Smooth muscle cell (in vitro differentiated cells): Measurements from ENCODE around the gene MTMR3. TPM values are rescaled to one million over a fixed set of nuclear protein-coding genes. Genes with fewer than 3 reads are reported as not detected.

Experiments
- DNase-seq: peaks from one replicate; lab custom pipeline; 2025; ENCODE audit not compliant: unreplicated experiment; lab: John Stamatoyannopoulos, UW
- H2AFZ ChIP-seq: fragments of 200-600 bp; sonication (generic); 2 replicates; pipeline ENCODE4 v1.6.0; 2016; ENCODE audit warnings: antibody characterized with exemption, low read depth, mild to moderate bottlenecking
- H3F3A ChIP-seq: fragments of 200-600 bp; sonication (generic); 2 replicates; pipeline ENCODE4 v1.6.0; 2017; ENCODE audit warnings: antibody characterized with exemption, low read depth
- H3K27ac ChIP-seq: fragments of 200-600 bp; sonication (generic); 2 replicates; pipeline ENCODE4 v1.5.1; 2016; ENCODE audit warnings: low read depth, mild to moderate bottlenecking
- H3K27me3 ChIP-seq: fragments of 200-600 bp; sonication (generic); 2 replicates; pipeline ENCODE4 v1.6.1; 2016; ENCODE audit warnings: low read depth, mild to moderate bottlenecking
- H3K36me3 ChIP-seq: fragments of 200-600 bp; sonication (generic); 2 replicates; pipeline ENCODE4 v1.5.1; 2016; ENCODE audit warnings: low read depth
- H3K4me1 ChIP-seq: fragments of 200-600 bp; sonication (generic); 2 replicates; pipeline ENCODE4 v1.5.1; 2016; ENCODE audit warnings: low read depth
- H3K4me2 ChIP-seq: fragments of 200-600 bp; sonication (generic); 2 replicates; pipeline ENCODE4 v1.6.0; 2016; ENCODE audit warnings: mild to moderate bottlenecking
- H3K4me3 ChIP-seq: fragments of 200-600 bp; sonication (generic); 2 replicates; pipeline ENCODE4 v1.5.1; 2016; ENCODE audit warnings: mild to moderate bottlenecking
- H3K79me2 ChIP-seq: fragments of 200-600 bp; sonication (generic); 2 replicates; pipeline ENCODE4 v1.6.0; 2016; ENCODE audit warnings: low read depth, mild to moderate bottlenecking
- H3K9ac ChIP-seq: fragments of 200-600 bp; sonication (generic); 2 replicates; pipeline ENCODE4 v1.6.0; 2016; ENCODE audit warnings: low read depth
- H3K9me3 ChIP-seq: fragments of 200-600 bp; sonication (generic); replicated peaks from 2 replicates; pipeline ENCODE4 v1.5.1; 2016; ENCODE audit warnings: low read depth
- H4K20me1 ChIP-seq: fragments of 200-600 bp; sonication (generic); 2 replicates; pipeline ENCODE4 v1.6.0; 2016; ENCODE audit warnings: low read depth
- WGBS: methylation state at CpG from one replicate; pipeline ENCODE4 v1.1.7; 2016; ENCODE audit warnings: low lambda C conversion rate; 5-methylcytosine and 5-hydroxymethylcytosine counted together
- polyA plus RNA-seq: library from polyadenylated mRNA; unstranded; fragments of >200 nt; fragmentation: Nextera tagmentation; extraction: Ambion mirVana; gene quantifications from 2 replicates; pipeline ENCODE4 v1.2.1, GENCODE V29; 2016
- total RNA-seq: library from RNA; depleted of rRNA; stranded (reverse); fragments of >200 nt; gene quantifications from 2 replicates; pipeline ENCODE4 v1.2.3, GENCODE V29; 2014
- TF ChIP-seq, protein P1 (sequence below): fragments of 200-600 bp; sonication (generic); IDR thresholded peaks from 2 replicates; pipeline ENCODE4 v1.5.1; 2017; ENCODE audit warnings: borderline replicate concordance, mild to moderate bottlenecking, antibody characterized with exemption; ENCODE audit not compliant: insufficient read depth, poor library complexity, severe bottlenecking

Gene MTMR3
- total and polyA plus RNA-seq, 2 experiments from 2014 or later = 15.8 to 48.9 TPM

DNA sequence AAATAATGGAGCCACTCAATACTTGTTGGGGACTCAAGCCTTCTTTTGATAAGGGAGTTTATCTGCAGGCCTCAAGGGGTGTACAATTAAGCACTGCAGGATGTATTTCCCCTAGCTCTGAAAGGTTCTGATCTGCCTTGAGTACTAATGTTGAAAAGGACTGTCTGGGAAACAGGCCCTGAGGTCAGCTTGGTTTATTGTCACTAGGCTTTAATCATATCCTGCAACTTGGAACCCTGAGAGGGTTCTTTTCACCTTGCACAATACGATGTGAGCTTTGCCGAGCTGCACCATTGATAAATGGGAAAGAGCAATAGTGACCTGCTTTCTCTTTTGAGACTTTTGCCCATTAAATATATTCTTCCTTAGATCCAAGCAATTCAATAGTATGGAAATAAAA lies 165.7 kb downstream of the MTMR3 start:
- TF ChIP-seq, protein P1, sequence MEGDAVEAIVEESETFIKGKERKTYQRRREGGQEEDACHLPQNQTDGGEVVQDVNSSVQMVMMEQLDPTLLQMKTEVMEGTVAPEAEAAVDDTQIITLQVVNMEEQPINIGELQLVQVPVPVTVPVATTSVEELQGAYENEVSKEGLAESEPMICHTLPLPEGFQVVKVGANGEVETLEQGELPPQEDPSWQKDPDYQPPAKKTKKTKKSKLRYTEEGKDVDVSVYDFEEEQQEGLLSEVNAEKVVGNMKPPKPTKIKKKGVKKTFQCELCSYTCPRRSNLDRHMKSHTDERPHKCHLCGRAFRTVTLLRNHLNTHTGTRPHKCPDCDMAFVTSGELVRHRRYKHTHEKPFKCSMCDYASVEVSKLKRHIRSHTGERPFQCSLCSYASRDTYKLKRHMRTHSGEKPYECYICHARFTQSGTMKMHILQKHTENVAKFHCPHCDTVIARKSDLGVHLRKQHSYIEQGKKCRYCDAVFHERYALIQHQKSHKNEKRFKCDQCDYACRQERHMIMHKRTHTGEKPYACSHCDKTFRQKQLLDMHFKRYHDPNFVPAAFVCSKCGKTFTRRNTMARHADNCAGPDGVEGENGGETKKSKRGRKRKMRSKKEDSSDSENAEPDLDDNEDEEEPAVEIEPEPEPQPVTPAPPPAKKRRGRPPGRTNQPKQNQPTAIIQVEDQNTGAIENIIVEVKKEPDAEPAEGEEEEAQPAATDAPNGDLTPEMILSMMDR = no peak
- Histone ChIP-seq H3K4me2 (no peak overlapping the region), H3K27ac (no peak overlapping the region), H3K9me3 (no peaks in the 10 kb centered on the region), H3F3A (peaks cover 4% of the 10 kb centered on the region), H3K4me1 (no peaks in the 10 kb centered on the region), H3K27me3 (no peaks in the 10 kb centered on the region), H3K79me2 (no peaks in the 10 kb centered on the region), H3K4me3 (no peak overlapping the region), H4K20me1 (no peaks in the 10 kb centered on the region), H3K36me3 (no peaks in the 10 kb centered on the region), H2AFZ (no peak overlapping the region), H3K9ac (no peak overlapping the region)
- no peak for DNase-seq
- 91% methylated on average over 2 of the region's 2 CpGs for whole genome bisulfite sequencing

DNA sequence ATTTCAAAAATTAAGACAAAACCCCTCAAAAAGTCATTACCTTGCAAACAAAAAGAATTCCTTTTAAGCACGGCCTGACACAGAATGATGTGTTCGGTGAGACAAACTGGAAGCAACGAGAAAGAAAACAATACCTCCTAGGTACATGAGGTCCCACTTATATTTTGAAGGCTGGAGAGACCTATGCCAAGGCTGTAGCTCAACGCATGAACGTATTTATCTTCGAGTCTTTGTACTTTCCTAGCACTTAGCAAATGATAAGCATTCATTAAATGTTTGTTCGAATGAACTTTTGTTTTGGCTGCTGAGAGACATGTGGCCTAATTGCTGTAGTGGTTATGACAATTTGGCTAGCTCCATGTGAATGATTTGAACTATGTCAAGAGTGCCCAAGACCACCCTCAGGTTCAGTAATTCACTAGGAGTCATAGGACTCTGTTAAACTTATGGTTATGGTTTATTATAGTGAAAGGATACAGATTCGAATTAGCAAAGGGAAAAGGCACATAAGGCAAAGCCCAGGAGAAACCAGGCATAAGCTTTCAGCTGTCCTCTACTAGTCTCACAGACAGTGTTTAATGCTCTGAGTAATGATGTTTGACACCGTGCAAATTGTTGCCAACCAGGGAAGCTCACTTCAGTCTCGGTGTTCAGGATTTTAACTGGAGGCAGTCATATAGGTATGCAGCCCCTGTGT lies 171.2 kb downstream of the MTMR3 start:
- H3K9me3 ChIP-seq = no peaks in the 10 kb centered on the region
- no peak overlapping the region for H3K4me2 ChIP-seq
- no peaks in the 10 kb centered on the region for H3K79me2 ChIP-seq
- TF ChIP-seq, protein P1 = no peak
- no peaks in the 10 kb centered on the region for H3K4me1 ChIP-seq
- H3K36me3 ChIP-seq = no peaks in the 10 kb centered on the region
- no peaks in the 10 kb centered on the region for H3K27me3 ChIP-seq
- H2AFZ ChIP-seq = no peak overlapping the region
- H3K4me3 ChIP-seq = no peak overlapping the region
- no peaks in the 10 kb centered on the region for H3F3A ChIP-seq
- H3K27ac ChIP-seq = no peak overlapping the region
- no peaks in the 10 kb centered on the region for H4K20me1 ChIP-seq
- no peak overlapping the region for H3K9ac ChIP-seq
- DNase-seq = no peak
- WGBS = 78% methylated on average over 10 of the region's 10 CpGs

DNA sequence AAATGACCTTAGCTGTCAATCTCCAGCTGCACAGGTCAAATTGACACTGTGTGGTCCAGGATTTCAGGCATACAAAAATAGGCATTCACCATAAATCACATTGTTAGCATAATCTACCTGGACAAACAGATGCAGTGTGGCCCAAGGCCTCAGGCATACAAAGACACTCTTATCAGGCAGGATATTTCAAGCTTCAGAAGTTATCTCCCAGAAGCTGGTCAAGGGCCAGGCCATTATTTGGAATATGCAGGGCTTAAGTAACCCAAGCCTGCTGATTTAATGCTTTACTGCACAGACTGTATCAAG lies 171.7 kb downstream of the MTMR3 start:
- Histone ChIP-seq H3K4me1 (no peaks in the 10 kb centered on the region), H3K9ac (no peak overlapping the region), H3K27ac (no peak overlapping the region), H3K9me3 (no peaks in the 10 kb centered on the region), H3F3A (no peaks in the 10 kb centered on the region), H3K4me2 (no peak overlapping the region), H3K27me3 (no peaks in the 10 kb centered on the region), H2AFZ (no peak overlapping the region), H3K36me3 (no peaks in the 10 kb centered on the region), H3K79me2 (no peaks in the 10 kb centered on the region), H4K20me1 (no peaks in the 10 kb centered on the region), H3K4me3 (no peak overlapping the region)
- DNase-seq = no peak
- TF ChIP-seq, protein P1 = no peak

DNA sequence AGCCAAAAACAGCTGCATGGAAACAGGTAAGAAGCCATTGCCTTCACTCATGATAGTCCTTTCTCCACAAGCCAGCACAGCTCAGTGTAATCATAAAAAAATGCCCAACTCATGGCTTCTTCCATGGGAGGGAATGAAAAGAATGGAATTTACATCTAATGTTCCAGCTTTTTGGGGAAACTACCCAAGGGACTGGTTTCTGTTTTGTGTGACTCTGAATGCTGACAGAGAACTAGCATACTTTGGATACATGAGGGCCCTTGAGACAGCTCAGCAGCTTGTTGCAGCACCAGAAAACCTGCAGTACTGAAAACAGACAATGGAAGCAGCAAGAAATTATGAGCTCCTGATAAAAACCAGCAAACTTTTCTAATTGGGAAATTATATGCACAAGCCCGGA lies 173.0 kb downstream of the MTMR3 start:
- Histone ChIP-seq H3K4me2 (no peak overlapping the region), H3K4me3 (no peak overlapping the region), H3K27ac (no peak overlapping the region), H3F3A (no peaks in the 10 kb centered on the region), H3K79me2 (no peaks in the 10 kb centered on the region), H3K36me3 (no peaks in the 10 kb centered on the region), H3K4me1 (no peaks in the 10 kb centered on the region), H4K20me1 (no peaks in the 10 kb centered on the region), H3K9me3 (no peaks in the 10 kb centered on the region), H3K9ac (no peak overlapping the region), H3K27me3 (no peaks in the 10 kb centered on the region), H2AFZ (no peak overlapping the region)
- WGBS = 80% methylated on average over 1 of the region's 1 CpG
- TF ChIP-seq, protein P1 = no peak
- DNase-seq = no peak
